NCI-H345 treated with DMSO at 0.1 percent for 48 hours (cell line): ENCODE results near the gene C15orf39.

Source experiments
- DNase-seq: peaks from one replicate; lab custom pipeline; 2025; ENCODE audit not compliant: unreplicated experiment; lab: John Stamatoyannopoulos, UW

The C15orf39 gene

DNA sequence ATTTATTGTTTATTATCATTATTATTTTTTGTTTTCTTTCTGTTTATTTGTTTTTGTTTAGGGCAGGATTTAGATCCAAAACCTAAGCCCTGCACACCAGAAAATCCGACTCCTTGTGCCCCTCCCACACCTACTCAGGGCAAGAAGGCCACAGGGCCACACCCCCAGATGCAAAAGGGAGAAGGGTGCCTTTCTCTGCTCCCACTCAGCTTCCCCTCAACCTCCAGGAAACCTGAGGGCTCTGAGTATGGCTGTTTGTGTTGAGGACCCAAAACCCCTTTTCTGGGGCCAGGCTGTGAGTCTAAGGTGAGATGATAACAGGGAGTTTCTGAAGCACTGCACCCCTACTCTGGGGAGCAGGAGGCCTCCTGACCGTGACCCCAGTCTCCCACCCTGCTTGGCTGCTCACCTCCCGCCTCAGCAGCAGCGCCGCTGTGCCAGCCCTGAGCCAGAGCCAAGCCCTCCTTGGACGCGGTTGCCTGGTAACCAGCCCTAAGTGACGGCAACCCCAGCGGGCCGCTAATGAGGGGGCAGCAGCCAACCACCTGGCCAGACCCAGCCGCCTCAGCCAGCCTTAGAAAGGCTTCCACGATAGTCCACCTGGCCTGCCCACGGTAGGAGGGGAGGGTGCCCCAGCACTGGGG is 6.4 kb upstream of the C15orf39 start:
- peak; percentile 44 for DNase-seq

DNA sequence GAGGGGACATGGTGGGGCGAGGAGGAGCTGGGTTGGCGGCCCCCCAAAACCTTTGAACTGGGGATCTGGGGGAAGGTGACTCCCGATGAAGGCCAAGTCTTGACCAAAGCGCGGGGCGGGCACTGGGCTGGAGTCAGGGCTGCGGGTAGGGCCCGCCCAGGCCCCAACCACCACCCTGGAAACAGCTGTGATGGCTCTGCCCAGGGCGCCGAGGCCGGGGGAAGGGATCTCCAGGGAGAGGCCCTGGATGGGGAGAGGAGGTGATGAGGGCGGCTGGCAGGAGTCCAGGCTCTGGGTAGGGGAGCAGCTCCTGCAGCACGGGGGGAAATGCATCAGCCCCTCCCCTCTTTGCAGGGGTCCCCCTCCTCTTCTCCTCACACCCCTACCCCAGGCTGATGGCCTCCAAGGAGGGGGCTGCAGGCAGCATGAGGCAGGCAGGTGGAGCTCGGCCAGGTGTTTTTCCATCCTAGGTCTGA is 5.9 kb upstream of the C15orf39 start:
- DNase-seq = peak; percentile 42

DNA sequence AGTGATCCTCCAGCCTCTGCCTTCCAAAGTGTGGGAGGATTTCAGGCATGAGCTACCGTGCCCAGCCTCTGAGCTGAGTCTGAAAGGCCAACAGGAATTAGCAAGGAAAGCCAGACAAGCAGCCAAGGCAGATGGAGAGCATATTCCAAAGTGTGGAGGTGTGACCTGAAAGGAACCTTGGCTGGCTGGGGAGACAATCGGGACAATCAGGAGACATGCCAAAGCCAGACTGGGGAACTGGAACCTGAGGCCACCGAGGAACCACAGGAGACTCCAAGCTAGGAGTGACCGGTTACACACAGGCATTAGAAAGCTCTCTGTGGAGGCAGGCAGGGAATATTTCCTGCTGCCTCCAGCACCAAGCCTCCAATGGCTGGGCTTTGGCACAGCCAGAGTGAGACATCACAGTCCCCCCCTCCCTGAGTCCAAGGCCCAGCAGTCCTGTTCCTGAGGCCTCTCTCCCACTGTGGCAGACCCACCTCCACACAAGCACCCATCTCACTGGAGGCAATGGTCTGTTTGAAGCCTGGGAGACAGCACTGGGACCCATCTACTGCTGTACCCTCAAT is 4.5 kb upstream of the C15orf39 start:
- DNase-seq = no peak

DNA sequence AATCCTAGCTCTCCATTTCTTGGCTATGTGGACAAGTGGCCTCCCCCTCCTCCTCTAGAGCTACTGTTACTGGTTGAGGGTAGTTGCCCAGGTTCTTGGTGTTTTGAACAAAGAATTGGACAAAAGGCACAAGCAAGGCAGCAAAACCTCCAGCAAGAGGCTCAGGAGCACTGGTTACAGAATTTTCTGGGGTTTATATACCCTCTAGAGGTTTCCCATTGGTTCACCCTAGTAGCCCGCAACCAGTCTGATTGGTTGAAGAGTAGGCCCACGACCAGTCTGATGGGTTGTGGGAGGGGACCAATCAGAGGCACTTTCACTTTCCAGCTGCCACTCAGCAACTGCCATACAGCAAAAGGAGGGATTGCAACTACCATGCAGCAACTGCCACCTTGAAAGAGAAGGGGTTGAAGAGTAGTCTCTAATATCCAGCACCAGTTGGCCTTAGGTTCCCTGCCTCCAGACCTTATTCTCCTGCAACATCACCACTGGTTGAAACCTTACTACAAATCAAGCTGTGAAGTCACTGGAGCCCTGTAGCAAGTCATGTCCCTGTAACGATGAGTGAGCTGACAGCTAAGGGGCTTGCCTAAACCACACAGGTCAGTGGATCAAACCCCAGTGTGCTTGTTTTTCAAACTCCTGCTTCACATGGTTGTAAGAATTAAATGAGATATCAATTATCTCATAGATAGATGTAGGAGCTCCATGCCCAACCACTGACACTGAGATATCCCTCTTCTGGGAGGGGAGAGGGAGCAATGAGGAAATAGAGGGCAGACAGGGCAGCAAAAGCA is 2.9 kb upstream of the C15orf39 start:
- no peak for DNase-seq

DNA sequence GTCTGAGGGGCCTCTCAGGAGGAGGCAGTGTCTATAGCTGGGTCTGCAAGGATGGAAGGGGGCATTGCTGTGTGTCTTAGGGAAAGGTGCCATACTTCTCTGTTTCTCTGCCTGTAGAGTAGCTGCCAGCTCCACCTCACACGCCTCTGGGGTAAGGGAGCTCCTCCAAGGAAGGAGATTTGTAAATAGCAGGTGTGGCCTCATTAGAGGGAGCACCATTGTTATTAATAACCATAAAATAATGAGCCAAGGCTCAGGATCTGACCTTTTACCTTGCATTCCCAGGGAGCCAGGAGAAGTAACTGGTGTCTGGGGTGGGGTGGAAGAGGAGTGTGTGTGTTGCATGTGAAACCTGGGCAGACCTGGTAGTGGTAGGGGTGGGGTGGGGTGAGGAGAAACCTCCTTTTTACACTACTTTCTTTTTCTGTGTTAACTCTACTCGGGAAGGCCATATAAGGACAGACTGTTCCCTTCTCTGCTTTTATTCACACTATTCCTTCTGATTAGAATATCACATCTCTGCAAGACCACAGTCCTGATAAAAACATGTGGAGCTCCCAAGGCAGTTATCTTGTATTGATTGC is 2.2 kb upstream of the C15orf39 start:
- no peak for DNase-seq

DNA sequence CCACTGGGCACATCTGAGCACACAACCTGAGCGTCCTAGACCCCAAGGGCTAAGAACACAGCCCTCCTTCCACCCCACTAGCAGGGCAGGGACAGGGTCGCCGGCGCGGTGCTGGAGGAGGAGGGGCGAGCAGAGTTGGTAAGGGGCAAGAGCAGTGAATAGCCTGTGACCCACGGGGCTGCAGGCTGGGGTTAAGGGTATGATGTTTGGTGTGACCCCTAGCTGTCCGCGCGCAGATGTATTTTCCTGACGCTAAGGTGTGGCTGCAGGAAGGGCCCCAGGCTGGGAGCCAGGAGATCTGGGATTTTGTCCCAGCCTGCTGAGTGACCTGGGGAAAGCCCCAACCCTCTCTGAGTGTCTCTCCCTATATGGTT is 1.3 kb upstream of the C15orf39 start:
- no peak for DNase-seq

DNA sequence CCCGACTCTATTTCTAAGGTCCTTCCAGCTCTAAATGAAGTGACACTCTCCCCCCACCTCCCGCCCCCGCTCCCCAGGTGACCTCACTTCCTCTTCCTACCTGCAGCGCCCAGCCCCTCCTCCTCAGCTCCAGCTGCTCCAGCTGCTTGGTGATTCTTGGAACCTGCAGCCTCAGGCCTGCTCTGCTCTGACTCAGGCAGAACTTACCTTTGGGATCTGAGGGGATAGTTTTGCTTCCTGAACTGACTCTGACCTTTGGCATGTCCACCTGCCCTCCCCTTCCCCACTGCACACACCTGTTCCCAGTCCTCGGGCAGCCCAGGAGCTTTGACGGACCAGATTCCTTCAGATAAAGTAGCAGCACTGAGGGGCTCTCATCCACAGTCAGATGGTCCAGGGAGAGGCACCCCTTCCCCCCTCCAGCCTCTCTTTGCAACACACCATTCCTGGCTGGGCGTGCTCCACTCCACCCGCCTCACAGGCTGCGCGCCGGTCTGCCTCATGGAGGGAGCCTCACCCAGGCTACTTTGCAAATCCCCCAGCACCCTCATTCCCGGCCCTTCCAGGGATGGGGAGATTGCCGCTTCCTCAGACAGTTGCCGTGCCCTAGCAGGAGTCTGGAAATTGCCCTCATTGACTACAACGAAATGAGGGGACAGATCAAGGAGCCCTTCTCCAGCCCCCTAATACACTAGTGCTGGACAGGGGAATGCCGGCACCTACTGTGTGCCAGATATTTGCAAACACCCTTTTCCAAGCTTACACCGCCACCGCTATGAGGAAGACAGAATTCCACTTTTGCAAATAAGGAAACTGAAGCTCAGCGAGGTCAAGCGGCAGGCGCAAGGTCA is 692 bp upstream of the C15orf39 start:
- DNase-seq = peak; percentile 14

DNA sequence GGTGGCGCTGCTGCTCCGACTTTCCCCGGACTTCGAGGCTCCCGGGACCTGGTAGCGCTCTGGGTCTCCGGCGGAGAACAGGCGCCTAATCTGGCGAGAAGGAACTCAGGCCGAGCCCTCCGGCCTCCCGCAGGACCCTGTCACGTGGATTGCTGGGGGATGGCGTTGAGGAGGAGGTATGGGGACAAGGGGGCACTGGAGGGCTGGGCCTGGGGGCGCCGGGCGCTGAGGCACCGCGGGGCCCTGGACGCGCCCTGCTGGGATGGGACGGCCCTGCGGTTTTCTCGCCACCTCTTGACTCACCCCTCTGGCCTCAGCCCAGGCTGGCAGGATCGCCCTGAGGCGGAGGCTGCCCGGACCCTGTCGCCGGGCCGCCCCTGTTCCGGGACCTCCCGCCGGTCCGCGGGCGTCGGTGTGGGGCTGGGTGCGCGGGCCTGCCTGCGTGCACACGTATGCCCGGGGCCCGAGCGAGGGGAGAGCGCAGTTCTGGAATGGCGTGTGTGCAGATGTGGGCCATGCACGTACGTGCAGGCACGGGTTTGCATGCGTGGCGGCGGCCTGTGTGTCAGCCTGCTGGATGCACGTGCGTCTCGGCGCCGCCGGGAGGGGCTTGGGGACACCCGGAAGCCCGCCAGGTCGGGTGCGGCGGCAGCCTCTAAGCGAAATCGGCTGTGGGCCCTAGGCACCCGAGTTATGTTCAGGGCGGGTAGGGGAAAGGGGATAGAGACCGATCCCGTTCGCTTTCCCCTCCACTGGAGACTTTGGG is 752 bp downstream of the C15orf39 start:
- DNase-seq = no peak

DNA sequence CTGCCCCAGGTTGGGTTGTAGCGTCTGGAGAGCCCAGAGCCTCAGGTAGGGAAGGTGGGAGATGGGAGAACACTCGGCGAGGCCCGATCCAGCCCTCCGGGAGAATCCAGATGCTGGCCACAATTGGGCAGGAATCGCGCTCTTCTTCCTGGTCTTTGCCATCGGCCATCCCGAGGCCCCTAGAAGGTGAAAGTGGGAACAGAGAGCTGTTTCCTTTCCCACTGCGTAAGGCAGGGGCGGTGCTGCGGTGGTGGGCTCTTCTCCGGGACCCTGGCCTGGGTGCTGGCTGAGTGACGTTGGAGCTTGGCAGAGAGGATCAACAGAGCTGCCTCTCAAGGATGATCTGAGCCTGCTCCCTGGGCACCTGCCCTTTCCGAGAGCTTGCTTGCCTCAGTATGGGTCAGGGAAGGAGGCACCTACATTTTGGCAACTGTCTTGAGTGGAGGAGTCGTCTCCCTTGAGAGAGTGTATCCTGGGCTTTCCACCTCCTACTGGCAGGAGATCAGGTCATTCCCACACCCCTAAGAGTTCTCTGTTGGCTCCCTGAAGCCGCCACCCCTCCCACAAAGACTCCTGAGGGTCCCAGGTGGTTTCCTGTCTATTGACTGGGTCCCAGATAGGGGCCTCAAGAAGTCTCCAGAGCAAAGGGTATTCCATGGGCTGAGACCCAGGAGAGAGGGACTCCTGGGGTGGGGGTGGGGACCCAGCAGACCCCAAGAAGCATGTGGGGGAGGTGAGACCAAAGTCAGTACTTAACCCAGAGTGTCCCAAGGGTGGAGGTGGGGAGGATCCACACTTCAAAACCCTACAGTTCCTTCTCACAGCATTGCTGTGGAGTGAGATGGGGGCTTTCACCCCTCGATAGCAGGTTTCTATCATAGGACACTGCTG is 1.6 kb downstream of the C15orf39 start:
- DNase-seq = no peak

DNA sequence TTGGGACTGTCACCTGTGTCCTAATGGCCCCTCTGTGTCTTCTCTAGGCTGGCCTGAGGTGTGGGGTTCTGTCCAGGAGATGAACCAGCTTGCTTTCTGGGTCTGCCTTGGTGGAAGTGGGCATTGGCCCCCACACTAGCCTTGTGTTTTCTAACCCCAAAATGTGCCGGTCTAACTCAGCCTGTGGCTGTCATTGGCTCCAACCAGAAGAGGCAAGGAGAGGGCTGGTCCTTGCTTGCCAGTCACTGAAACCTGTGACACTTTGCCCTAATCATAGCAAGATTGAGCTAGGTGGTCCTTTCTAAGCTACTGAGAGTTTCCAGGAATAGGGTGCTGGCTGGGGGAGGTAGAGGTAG is 2.2 kb downstream of the C15orf39 start:
- no peak for DNase-seq

DNA sequence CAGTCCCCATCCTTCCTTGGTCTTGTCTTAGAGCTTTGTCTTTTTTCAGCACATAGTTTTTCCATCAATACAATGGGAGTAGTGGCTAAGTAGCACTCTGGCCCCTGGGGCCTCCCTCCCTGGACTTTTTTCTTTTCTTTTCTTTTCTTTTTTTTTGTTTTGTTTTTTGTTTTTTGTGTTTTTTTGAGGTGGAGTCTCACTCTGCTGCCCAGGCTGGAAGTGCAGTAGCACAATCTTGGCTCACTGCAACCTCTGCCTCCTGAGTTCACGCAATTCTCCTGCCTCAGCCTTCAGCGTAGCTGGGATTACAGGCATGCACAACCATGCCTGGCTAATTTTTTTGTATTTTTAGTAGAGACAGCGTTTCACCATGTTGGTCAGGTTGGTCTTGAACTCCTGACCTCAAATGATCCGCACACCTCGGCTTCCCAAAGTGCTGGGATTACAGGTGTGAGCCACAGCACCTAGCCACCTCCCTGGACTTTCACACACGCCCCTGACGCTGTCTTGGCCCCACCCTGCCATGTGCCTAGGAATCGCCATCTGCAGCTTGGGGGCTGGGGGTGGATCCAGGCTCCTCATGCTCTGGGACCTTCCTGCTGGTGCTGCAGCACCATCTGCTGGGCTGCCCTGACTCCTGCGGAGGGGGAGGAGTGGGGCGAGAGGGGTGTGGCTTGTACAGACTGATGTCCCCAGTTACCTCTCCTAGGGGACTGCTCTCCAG is 2.8 kb downstream of the C15orf39 start:
- peak; percentile 47 for DNase-seq

DNA sequence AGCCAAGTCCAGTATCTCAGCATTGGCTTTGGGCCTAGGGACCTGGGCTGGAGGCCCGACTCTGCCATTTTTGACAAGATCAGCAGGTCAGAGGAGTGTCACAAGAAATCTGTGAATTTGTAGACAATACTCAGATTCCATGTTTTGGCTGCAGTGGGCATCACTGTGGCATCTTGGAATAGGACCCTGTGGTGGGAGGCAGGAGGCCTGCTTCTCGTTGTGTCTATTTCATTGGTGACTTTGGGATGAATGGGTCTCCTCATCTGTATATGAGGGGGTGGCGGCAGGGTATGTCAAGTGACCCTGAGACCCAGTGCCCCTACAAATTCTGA is 3.3 kb downstream of the C15orf39 start:
- no peak for DNase-seq

DNA sequence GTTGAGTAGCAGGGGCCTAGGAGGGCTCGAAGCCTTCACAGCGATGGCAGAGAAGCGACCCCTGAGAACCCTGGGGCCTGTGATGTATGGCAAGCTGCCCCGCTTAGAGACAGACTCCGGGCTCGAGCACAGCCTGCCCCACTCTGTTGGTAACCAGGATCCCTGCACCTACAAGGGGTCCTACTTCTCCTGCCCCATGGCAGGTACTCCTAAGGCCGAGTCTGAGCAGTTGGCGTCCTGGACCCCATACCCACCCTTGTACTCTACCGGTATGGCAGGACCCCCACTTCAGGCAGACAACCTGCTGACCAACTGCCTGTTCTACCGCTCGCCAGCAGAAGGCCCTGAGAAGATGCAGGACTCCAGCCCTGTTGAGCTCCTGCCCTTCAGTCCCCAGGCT is 4.3 kb downstream of the C15orf39 start:
- no peak for DNase-seq

DNA sequence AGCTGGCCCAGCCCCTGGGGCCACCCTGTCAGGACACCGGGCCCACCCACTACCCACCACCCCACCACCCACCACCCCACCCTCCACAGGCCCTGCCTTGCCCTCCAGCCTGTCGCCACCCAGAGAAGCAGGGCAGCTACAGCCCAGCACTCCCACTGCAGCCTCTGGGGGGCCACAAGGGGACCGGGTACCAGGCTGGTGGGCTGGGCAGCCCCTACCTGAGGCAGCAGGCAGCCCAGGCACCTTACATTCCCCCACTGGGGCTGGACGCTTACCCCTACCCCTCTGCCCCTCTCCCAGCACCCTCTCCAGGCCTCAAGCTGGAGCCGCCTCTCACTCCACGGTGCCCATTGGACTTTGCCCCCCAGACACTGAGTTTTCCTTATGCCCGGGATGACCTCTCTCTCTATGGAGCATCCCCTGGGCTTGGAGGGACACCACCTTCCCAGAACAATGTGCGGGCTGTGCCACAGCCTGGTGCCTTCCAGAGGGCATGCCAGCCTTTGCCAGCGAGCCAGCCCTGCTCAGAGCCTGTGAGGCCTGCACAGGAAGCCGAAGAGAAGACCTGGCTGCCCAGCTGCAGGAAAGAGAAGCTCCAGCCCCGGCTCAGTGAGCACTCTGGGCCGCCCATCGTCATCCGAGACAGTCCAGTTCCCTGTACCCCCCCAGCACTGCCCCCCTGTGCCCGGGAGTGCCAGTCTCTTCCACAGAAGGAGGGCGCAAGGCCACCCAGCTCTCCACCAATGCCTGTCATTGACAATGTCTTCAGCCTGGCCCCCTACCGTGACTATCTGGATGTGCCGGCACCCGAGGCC is 5.3 kb downstream of the C15orf39 start:
- no peak for DNase-seq

DNA sequence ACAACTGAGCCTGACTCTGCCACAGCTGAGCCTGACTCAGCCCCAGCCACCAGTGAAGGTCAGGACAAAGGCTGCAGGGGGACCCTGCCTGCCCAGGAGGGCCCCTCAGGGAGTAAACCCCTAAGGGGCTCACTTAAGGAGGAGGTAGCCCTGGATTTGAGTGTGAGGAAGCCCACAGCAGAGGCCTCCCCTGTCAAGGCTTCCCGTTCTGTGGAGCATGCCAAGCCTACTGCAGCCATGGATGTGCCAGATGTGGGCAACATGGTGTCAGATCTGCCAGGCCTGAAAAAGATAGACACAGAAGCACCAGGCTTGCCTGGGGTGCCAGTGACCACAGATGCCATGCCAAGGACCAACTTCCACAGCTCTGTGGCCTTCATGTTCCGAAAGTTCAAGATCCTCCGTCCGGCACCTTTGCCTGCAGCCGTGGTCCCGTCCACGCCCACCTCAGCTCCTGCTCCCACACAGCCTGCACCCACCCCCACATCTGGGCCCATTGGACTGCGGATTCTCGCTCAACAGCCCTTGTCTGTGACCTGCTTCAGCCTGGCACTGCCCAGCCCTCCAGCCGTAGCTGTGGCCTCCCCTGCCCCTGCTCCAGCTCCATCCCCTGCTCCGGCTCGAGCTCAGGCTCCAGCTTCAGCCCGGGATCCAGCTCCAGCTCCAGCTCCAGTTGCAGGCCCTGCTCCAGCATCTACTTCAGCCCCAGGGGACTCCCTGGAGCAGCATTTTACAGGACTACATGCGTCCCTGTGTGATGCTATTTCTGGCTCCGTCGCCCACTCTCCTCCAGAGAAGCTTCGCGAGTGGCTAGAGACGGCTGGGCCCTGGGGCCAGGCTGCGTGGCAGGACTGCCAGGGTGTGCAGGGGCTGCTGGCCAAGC is 6.2 kb downstream of the C15orf39 start:
- no peak for DNase-seq

DNA sequence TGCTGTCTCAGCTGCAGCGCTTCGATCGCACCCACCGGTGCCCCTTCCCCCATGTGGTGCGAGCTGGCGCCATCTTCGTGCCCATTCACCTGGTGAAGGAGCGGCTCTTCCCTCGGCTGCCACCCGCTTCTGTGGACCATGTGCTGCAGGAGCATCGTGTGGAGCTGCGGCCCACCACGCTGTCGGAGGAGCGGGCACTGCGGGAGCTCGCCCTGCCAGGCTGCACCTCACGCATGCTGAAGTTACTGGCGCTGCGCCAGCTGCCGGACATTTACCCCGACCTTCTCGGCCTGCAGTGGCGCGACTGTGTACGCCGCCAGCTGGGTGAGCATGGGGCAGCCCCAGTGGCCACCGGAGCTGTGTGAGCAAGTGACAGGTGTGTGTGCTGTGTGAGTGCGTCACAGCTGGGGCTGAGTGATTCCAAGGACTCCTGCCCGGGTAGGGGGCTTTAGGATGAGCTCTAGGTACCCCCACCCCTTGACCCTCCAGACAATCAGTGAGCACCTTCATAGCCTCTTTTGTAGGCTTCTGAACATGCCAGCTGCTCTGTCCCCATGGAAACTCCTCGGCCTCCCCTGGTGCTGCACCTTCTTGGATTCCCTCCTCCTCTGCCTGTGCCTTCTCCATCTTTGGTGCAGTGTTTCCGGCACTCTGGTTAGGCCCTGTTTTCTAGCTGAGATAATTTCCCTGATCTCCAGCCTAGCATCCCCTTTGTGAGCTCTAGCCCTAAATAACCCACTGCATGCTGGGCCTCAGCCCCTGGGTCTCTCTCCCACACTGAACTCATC is 7.0 kb downstream of the C15orf39 start:
- DNase-seq = no peak
